ENCODE measurements around the gene DLG2. TPM values are rescaled to one million over a fixed set of nuclear protein-coding genes. Genes with fewer than 3 reads are reported as not detected.
"Not testable (repeated sequence)": the region's sequence is repeated elsewhere in the genome, so short reads cannot be mapped to it uniquely, and the experiment has no call there.

Gene DLG2
- total RNA-seq, 4 donors from 2014 or later: 6.5 to 14.6 (median 7.2) TPM

DNA sequence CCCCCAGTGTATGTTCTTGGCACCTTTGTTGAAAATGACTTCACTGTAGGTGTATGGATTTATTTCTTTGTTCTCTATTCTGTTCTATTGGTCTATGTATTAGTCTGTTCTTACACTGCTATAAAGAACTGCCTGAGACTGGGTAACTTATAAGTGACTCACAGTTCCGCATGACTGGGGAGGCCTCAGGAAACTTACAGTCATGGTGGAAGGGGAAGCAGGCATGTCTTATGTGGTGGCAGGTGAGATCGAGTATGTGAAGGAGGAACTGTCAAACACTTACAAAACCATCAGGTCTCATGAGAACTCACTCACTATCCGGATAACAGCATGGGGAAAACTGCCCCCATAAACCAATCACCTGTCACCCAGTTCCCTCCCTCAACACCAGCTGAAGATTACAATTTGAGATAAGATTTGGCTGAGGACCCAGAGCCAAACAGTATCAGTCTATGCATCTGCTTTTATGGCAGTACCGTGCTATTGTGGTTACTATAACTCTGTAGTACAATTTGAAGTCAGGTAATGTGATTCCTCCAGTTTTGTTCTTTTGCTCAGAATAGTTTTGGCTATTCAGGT lies 836.2 kb downstream of the DLG2 start:
- H3K27ac ChIP-seq: no peak overlapping the region
- H3K36me3 ChIP-seq: no peaks in the 10 kb centered on the region
- WGBS, 2 donors: 62 to 69% methylated on average over 4 of the region's 4 CpGs

GRCh38 chr11:84788220-84788619 lies 838.9 kb downstream of the DLG2 start:
- Histone ChIP-seq H3K4me3 (no peak overlapping the region), H3K27ac (no peak overlapping the region), H3K9me3 (no peaks in the 10 kb centered on the region), H3K36me3 (no peaks in the 10 kb centered on the region), H3K4me1 (no peaks in the 10 kb centered on the region), H3K27me3 (no peaks in the 10 kb centered on the region)
- no peak for TF ChIP-seq POLR2A (IDR thresholded peaks at IDR 0.05)
- TF ChIP-seq CTCF (IDR thresholded peaks at IDR 0.05): no peak
- TF ChIP-seq EP300 (IDR thresholded peaks at IDR 0.05): no peak
- WGBS, 2 donors: 82 to 88% methylated on average over 4 of the region's 4 CpGs
- DNase-seq (ENCODE audit: low spot score in 2 of 2): no peak

More for the DNA sequence above, 836.2 kb downstream of the DLG2 start:
- Histone ChIP-seq H3K4me1 (no peaks in the 10 kb centered on the region), H3K4me3 (no peak overlapping the region), H3K9me3 (no peaks in the 10 kb centered on the region), H3K27me3 (no peaks in the 10 kb centered on the region)
- TF ChIP-seq CTCF (IDR thresholded peaks at IDR 0.05) (no peak), EP300 (IDR thresholded peaks at IDR 0.05) (no peak), POLR2A (IDR thresholded peaks at IDR 0.05) (no peak)
- DNase-seq (ENCODE audit: low spot score in 2 of 2): no peak

DNA sequence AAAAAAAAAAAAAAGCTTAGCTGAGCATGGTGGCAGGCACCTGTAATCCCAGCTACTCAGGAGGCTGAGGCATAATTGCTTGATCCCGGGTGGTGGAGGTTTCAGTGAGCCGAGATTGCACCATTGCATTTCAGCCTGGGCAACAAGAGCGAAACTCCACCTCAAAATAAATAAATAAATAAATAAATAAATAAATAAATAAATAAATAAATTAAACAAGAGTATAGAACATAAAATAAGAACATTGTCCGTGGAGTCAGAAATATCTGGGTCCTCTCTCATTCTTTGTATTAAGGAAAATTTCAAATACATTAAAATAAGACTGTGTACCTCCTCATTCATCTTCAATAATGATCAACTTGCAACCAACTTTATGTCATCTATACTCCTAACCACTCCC lies 843.0 kb downstream of the DLG2 start:
- H3K4me3 ChIP-seq; H3K36me3 ChIP-seq; DNase-seq (ENCODE audit: low spot score in 2 of 2); H3K9me3 ChIP-seq; H3K27ac ChIP-seq; H3K27me3 ChIP-seq; H3K4me1 ChIP-seq: not testable (repeated sequence)
- WGBS, 2 donors: 94% methylated on average over 4 of the region's 4 CpGs

DNA sequence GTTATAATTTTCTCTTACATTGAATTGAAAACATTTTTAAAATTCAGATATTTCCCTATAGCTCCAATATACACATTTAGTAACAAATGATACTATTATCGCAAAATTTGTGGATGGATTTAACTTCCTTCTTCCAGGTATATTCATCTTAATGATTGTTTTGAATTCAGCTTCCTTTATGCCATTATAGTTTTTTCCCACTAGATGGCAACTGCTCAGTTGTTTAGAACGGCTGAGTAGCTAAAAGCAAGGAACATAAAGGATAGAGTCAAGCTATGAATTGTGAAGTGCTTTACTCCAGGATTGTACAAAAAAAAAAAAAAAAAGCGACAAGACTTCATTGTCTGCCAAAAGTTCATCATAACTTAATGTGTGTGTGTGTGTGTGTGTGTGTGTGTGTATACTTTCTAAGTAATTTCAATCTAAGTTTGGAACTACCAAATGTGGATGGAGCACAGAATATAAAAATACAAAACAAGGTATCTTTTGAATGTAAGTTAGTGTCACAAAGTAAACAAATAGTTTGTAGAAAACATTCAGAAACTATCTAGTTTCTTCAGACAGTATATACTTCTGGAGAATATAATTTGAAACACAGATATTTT lies 846.4 kb downstream of the DLG2 start:
- H3K27ac ChIP-seq: no peak overlapping the region
- H3K27me3 ChIP-seq: no peaks in the 10 kb centered on the region
- DNase-seq (ENCODE audit: low spot score in 2 of 2): no peak
- no peaks in the 10 kb centered on the region for H3K9me3 ChIP-seq
- H3K4me1 ChIP-seq: no peaks in the 10 kb centered on the region
- 23 to 31% methylated on average over 3 of the region's 3 CpGs for WGBS, 2 donors
- TF ChIP-seq POLR2A (IDR thresholded peaks at IDR 0.05) (no peak), CTCF (IDR thresholded peaks at IDR 0.05) (peak in 4 of 5 experiments; percentile 14 to 38 (median 31)), EP300 (IDR thresholded peaks at IDR 0.05) (no peak)
- H3K4me3 ChIP-seq: no peak overlapping the region
- no peaks in the 10 kb centered on the region for H3K36me3 ChIP-seq

- WGBS, 2 donors: 90 to 95% methylated on average over 2 of the region's 2 CpGs
- no peak overlapping the region for H3K27ac ChIP-seq
- no peaks in the 10 kb centered on the region for H3K4me1 ChIP-seq
- TF ChIP-seq POLR2A (IDR thresholded peaks at IDR 0.05): no peak
- TF ChIP-seq EP300 (IDR thresholded peaks at IDR 0.05): no peak
- no peak for TF ChIP-seq CTCF (IDR thresholded peaks at IDR 0.05)
- no peaks in the 10 kb centered on the region for H3K27me3 ChIP-seq
- H3K4me3 ChIP-seq: no peak overlapping the region
- peaks cover 0 to 24% (median 6%) of the 10 kb centered on the region in 4 donors for H3K9me3 ChIP-seq
- DNase-seq (ENCODE audit: low spot score in 2 of 2): no peak
- no peaks in the 10 kb centered on the region for H3K36me3 ChIP-seq
Measured at GRCh38 chr11:84775503-84775902, 851.6 kb downstream of the DLG2 start.

Measured in tibial nerve (tissue), 4 donors.